Activated CD4-positive, alpha-beta memory T cell treated with anti-CD3 and anti-CD28 coated beads, Interleukin-2, amount 10 ng/mL, durations not matched to agents 7 days and 5 days (primary cell): Measurements from ENCODE around the gene CCDC89. TPM values are rescaled to one million over a fixed set of nuclear protein-coding genes. Genes with fewer than 3 reads are reported as not detected.

Experiments used
- CTCF ChIA-PET: fragments of 350-600 bp; sonication (Branson Sonifier 250); formaldehyde crosslinking; loops from one replicate; lab custom pipeline; 2021; ENCODE audit warnings: antibody characterized with exemption, inconsistent platforms; lab: Charles Lee
- POLR2A ChIA-PET: fragments of 350-600 bp; sonication (Branson Sonifier 250); formaldehyde crosslinking; loops from one replicate; lab custom pipeline; 2021; ENCODE audit warnings: antibody characterized with exemption; lab: Charles Lee
- DNase-seq: peaks from one replicate; pipeline ENCODE4 v3.0.0-alpha.2; 2020
- H3K27ac Mint-ChIP-seq: one replicate; pipeline ENCODE4 v1.8.0; 2021; ENCODE audit warnings: mild to moderate bottlenecking, mixed read lengths
- H3K27me3 Mint-ChIP-seq: one replicate; pipeline ENCODE4 v1.8.0; 2021; ENCODE audit warnings: mixed read lengths
- H3K36me3 Mint-ChIP-seq: one replicate; pipeline ENCODE4 v1.8.0; 2021; ENCODE audit warnings: low read depth, mixed read lengths
- H3K4me1 Mint-ChIP-seq: one replicate; pipeline ENCODE4 v1.8.0; 2021; ENCODE audit warnings: mixed read lengths
- H3K4me3 Mint-ChIP-seq: one replicate; pipeline ENCODE4 v1.8.0; 2021; ENCODE audit warnings: mild to moderate bottlenecking, mixed read lengths
- H3K9me3 Mint-ChIP-seq: one replicate; pipeline ENCODE4 v1.8.0; 2021; ENCODE audit warnings: mixed read lengths
- total RNA-seq, 2 experiments: library from RNA; stranded (reverse); gene quantifications; one replicate each; pipeline ENCODE4 v1.2.3, GENCODE V29; 2021

The CCDC89 gene
- total RNA-seq, 2 experiments from 2014 or later, result 1.1 to 1.7 TPM

- CTCF ChIA-PET, result no interaction called here
- no peaks in the 10 kb centered on the region for H3K4me1 Mint-ChIP-seq
Observed at GRCh38 chr11:85710917-85711316, 24.9 kb upstream of the CCDC89 start.

DNA sequence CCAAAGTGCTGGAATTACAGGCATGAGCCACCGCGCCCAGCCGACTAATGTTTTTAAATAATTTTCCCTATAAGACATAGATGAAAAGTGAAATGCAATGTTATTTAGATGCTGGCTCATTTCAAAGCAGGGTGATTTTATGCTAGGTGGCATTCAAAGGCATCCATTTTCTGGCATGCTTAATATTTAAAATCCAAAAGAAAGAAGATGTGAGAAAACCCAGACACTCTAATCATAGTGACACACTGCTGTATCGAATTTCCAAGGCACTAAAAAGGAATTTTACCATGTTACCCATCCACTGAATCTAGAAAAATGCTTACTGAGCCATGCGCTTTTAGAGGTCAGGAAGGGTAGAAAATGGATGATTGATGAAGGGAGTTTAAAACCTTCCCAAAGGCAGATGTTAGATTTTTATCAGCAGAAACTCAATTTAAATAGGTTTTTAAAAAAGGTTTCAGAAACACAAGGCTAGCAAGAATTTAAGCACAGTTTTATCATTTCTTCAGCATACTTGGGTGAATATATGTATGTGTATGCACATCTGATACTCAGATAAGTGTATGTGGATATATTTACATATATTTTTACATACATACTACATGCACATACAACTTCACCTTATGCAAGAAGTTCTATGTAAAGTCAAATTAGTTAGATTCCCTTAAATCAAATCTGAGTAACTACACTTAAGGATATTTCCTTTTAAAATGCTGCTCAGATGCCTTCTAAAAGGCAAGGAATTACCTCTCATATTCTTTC is 24.1 kb upstream of the CCDC89 start:
- Mint-ChIP-seq H3K4me3 (no peak overlapping the region), H3K36me3 (peaks cover 37% of the 10 kb centered on the region)
- CTCF ChIA-PET, result no interaction called here

More at GRCh38 chr11:85710917-85711316, 24.9 kb upstream of the CCDC89 start:
- no peak for DNase-seq
- no peak overlapping the region for H3K27ac Mint-ChIP-seq
- H3K9me3 Mint-ChIP-seq, result no peaks in the 10 kb centered on the region
- H3K27me3 Mint-ChIP-seq, result no peaks in the 10 kb centered on the region
- POLR2A ChIA-PET, result no interaction called here
- no peak overlapping the region for H3K4me3 Mint-ChIP-seq
- H3K36me3 Mint-ChIP-seq, result peaks cover 33% of the 10 kb centered on the region

DNA sequence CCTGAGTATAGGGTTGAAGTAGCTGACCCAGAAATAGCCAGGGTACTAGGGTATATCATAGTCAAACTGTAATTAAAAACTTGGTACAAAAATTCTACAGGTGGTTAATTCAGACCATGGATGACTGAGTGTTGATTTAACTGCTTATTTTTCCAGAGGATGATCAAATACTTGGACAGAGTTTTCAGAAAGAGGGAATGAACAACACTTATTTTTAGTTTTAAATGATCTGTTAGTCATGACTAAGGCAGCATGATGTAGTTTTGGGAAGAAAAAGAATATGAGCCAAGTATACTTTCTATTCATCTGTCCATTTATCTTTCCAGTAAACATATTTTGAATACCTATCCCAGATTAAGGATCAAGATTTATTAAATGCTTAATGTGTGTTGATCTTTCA is 19.8 kb upstream of the CCDC89 start:
- peaks cover 49% of the 10 kb centered on the region for H3K36me3 Mint-ChIP-seq
- H3K27me3 Mint-ChIP-seq, result no peaks in the 10 kb centered on the region
- H3K4me1 Mint-ChIP-seq, result peaks cover 3% of the 10 kb centered on the region
- ChIA-PET CTCF (interaction anchor here (1.2 kb wide), 1 partner anchor 13 kb away, joined by 3 read pairs; no protein-coding TSS in a partner anchor), POLR2A (no interaction called here)
- H3K9me3 Mint-ChIP-seq, result no peaks in the 10 kb centered on the region
- no peak overlapping the region for H3K27ac Mint-ChIP-seq
- no peak for DNase-seq
- H3K4me3 Mint-ChIP-seq, result no peak overlapping the region

More for the DNA sequence above, 24.1 kb upstream of the CCDC89 start:
- DNase-seq, result no peak
- Mint-ChIP-seq H3K4me1 (no peaks in the 10 kb centered on the region), H3K9me3 (no peaks in the 10 kb centered on the region), H3K27me3 (no peaks in the 10 kb centered on the region), H3K27ac (no peak overlapping the region)
- POLR2A ChIA-PET, result no interaction called here

DNA sequence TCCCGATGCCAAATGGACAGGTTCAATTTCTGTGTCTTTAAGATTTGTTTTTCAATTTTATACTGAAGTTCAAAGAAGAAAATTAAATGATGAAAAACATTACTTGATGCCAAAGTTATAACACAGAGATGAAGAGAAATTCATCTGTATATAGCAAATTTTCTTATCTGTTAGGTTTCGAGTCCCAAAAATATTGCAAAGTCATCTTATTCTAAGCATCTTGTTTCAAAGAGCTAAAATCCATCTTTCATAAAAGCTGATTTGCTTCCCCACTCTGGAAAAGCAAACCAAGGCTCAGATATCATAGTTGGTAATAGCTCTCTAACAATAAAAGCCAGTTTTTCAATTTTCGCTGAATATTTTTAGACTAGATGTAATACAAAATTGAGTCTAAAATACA is 19.0 kb upstream of the CCDC89 start:
- Mint-ChIP-seq H3K9me3 (no peaks in the 10 kb centered on the region), H3K36me3 (peaks cover 54% of the 10 kb centered on the region), H3K4me1 (peaks cover 11% of the 10 kb centered on the region), H3K4me3 (no peak overlapping the region), H3K27ac (no peak overlapping the region), H3K27me3 (no peaks in the 10 kb centered on the region)
- ChIA-PET POLR2A (no interaction called here), CTCF (interaction anchor here (1.2 kb wide), 1 partner anchor 12 kb away, joined by 3 read pairs; no protein-coding TSS in a partner anchor)
- no peak for DNase-seq

DNA sequence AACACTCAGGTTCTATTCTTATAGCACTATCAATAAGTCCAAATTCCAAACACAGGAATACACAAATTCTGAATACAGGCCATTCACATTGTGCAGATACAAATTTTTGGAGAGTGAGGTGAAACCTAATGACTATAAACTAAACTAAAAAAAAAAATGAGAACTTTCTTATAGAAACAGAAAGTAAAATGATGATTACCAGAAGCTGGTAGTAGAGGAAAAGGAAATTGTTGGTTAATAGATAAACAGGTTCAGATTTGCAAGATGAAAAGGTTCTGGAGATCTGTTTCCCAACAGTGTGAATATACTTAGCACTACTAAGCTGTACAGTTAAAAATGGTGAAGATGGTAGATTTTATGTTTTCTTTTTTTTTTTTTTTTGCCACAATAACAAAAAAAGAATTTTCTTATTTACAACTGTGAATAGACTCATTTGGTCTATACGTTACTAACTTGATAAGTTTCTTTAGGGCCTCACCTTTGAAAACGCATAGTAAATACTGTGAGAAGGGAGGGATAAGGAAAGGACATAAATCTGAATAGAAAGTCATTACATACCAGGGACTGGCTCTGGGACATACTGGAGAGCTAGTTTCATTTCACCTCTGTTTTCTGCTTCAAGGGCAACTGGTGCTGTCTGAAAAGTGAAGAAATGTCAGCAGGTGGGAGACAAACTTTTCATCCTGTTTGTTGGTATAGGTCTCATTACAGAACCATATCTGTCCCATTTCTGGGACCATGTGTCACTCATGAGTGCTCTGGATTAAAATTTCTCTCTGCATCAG is 14.2 kb upstream of the CCDC89 start:
- H3K4me3 Mint-ChIP-seq, result peak overlapping the region; percentile 38
- H3K27ac Mint-ChIP-seq, result peak overlapping the region; percentile 78
- H3K9me3 Mint-ChIP-seq, result no peaks in the 10 kb centered on the region
- ChIA-PET CTCF (interaction anchor here (0.8 to 2.4 kb wide), 5 partner anchors 13 to 155 kb away, joined by 3 to 14 read pairs (median 6); partner anchors contain the start of gene CCDC83), POLR2A (interaction anchor here (0.8 to 3.8 kb wide), 15 partner anchors 13 to 154 kb away, joined by 3 to 13 read pairs (median 5); partner anchors contain the start of genes CCDC83, CREBZF, SYTL2 and TMEM126A)
- H3K4me1 Mint-ChIP-seq, result peaks cover 49% of the 10 kb centered on the region
- no peaks in the 10 kb centered on the region for H3K27me3 Mint-ChIP-seq
- peaks cover 67% of the 10 kb centered on the region for H3K36me3 Mint-ChIP-seq
- no peak for DNase-seq

DNA sequence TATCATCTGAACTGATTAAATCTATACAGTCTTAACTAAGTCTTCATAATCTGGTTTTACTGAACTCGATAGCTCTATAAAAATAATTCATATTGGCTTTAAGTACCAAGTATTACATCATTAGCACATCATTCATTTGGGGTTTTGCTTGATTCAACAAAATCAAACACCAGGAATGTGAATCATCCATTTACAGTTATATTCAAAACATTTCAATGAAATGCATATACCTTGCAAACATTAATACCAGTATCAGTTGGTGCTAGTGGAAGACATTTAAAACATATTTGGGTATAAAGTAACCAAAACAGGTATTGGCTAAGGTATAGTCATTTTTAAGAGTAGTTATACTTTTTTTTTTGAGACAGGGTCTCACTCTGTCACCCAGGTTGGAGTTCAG is 12.2 kb upstream of the CCDC89 start:
- no peak overlapping the region for H3K4me3 Mint-ChIP-seq
- DNase-seq, result no peak
- ChIA-PET CTCF (interaction anchor here (0.9 to 1.3 kb wide), 2 partner anchors 50 to 157 kb away, joined by 3 read pairs; partner anchors contain the start of gene CCDC83), POLR2A (interaction anchor here (0.8 to 1.9 kb wide), 3 partner anchors 13 to 126 kb away, joined by 3 to 12 read pairs (median 5); no protein-coding TSS in a partner anchor)
- H3K9me3 Mint-ChIP-seq, result no peaks in the 10 kb centered on the region
- peaks cover 58% of the 10 kb centered on the region for H3K4me1 Mint-ChIP-seq
- H3K27ac Mint-ChIP-seq, result no peak overlapping the region
- H3K27me3 Mint-ChIP-seq, result no peaks in the 10 kb centered on the region
- peaks cover 66% of the 10 kb centered on the region for H3K36me3 Mint-ChIP-seq

DNA sequence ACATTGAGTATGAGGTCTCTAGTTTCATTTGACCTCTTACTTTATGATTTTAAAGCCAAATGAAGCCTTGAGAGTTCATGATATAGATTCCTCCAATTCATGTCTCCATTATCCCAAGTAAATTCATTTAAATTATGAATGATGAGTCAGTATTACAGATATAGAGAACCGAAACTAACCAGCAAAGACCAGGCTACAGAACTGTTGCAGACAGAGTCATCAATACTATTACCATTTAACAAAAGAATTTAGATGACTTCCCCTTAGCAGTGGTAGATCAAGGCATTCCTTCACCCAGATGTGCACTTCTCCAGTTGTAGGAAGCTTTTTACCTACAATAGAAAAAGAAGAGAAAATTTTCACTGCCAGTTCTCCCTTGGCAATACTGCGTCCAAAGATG is 11.8 kb upstream of the CCDC89 start:
- peaks cover 58% of the 10 kb centered on the region for H3K4me1 Mint-ChIP-seq
- DNase-seq, result no peak
- no peaks in the 10 kb centered on the region for H3K9me3 Mint-ChIP-seq
- peaks cover 65% of the 10 kb centered on the region for H3K36me3 Mint-ChIP-seq
- H3K4me3 Mint-ChIP-seq, result no peak overlapping the region
- no peaks in the 10 kb centered on the region for H3K27me3 Mint-ChIP-seq
- no peak overlapping the region for H3K27ac Mint-ChIP-seq
- CTCF ChIA-PET, result interaction anchor here (0.9 to 1.3 kb wide), 2 partner anchors 51 to 158 kb away, joined by 3 read pairs; partner anchors contain the start of gene CCDC83
- POLR2A ChIA-PET, result interaction anchor here (1.5 kb wide), 1 partner anchor 34 kb away, joined by 5 read pairs; no protein-coding TSS in a partner anchor

DNA sequence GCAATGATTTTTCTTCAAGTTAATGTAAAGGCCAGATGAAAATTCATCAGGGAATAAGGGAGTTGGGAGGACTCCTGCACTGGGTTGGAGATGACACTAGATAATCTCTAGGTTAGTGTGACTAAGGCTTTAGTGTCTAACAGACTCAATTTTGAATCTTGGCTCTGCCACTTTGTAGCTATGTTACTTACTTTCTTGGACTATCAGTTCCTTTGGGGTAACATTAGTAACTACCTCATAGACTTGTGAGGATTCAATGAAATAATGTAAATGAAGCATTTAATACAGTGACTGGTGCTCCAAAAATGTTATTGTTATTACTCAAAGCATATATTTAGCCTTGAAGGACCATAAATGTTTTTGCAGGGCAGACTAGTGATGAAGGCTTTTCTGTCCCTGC is 9.6 kb upstream of the CCDC89 start:
- Mint-ChIP-seq H3K27me3 (no peaks in the 10 kb centered on the region), H3K9me3 (no peaks in the 10 kb centered on the region), H3K4me3 (no peak overlapping the region), H3K36me3 (peaks cover 64% of the 10 kb centered on the region), H3K4me1 (peaks cover 55% of the 10 kb centered on the region), H3K27ac (no peak overlapping the region)
- POLR2A ChIA-PET, result interaction anchor here (1.0 to 1.3 kb wide), 2 partner anchors 31 to 159 kb away, joined by 3 to 4 read pairs; partner anchors contain the start of genes CCDC83 and CREBZF
- no peak for DNase-seq
- CTCF ChIA-PET, result interaction anchor here (0.8 to 2.8 kb wide), 7 partner anchors 13 to 159 kb away, joined by 3 to 13 read pairs (median 4); partner anchors contain the start of gene CCDC83

DNA sequence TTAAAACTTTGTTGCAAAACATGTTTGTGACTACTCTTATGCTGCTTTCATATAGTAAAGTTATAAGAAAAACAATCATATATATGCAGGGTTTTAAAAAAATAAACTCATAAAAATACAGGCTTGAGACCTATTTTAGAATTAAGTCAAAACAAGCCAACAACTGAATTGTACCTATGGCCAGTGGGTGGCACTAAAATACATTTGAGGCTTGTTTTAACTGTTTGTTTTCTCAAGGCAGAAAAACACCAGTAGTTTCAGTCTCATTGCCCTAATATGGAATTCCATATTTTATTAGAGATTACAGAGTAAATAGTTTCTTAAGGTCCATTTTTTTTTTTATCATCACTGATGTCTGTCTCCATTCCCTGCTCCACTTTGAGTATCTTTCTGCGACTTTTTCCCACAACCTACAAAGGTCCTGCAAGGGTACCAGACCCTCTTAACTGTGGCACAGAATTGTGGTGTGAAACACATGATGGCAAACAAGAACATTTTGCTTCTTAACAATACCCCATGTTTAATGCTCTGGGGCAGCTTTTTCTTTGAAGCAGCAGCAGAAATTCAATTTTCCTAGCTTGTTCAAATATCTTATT is 8.5 kb upstream of the CCDC89 start:
- Mint-ChIP-seq H3K36me3 (peaks cover 65% of the 10 kb centered on the region), H3K27me3 (no peaks in the 10 kb centered on the region), H3K4me1 (peaks cover 48% of the 10 kb centered on the region), H3K4me3 (no peak overlapping the region), H3K9me3 (no peaks in the 10 kb centered on the region), H3K27ac (no peak overlapping the region)
- ChIA-PET CTCF (interaction anchor here (0.7 to 2.8 kb wide), 8 partner anchors 14 to 160 kb away, joined by 3 to 13 read pairs (median 4); partner anchors contain the start of gene CCDC83), POLR2A (interaction anchor here (0.9 to 1.3 kb wide), 5 partner anchors 29 to 160 kb away, joined by 3 to 4 read pairs (median 3); partner anchors contain the start of genes CCDC83 and CREBZF)
- no peak for DNase-seq

GRCh38 chr11:85685125-85685819 is 723 bp downstream of the CCDC89 start:
- peaks cover 22% of the 10 kb centered on the region for H3K4me1 Mint-ChIP-seq
- DNase-seq, result no peak
- peaks cover 6% of the 10 kb centered on the region for H3K27me3 Mint-ChIP-seq
- ChIA-PET POLR2A (interaction anchor here (0.8 to 8.1 kb wide), 6 partner anchors 8 to 169 kb away, joined by 3 to 54 read pairs (median 4); partner anchors contain the start of genes CCDC83, CREBZF and TMEM126A), CTCF (interaction anchor here (0.5 to 2.7 kb wide), 4 partner anchors 8 to 57 kb away, joined by 3 to 8 read pairs (median 4); partner anchors contain the start of gene TMEM126B)
- H3K9me3 Mint-ChIP-seq, result no peaks in the 10 kb centered on the region
- H3K4me3 Mint-ChIP-seq, result no peak overlapping the region
- peaks cover 8% of the 10 kb centered on the region for H3K36me3 Mint-ChIP-seq
- H3K27ac Mint-ChIP-seq, result no peak overlapping the region
